ENCODE measurements around the gene MCTP1. TPM values are rescaled to one million over a fixed set of nuclear protein-coding genes. Genes with fewer than 3 reads are reported as not detected.

Gene MCTP1
- total RNA-seq, 1 experiment from 2014 or later, result 2.5 TPM

GRCh38 chr5:95111141-95111540 is 173.8 kb downstream of the MCTP1 start:
- H3K4me1 ChIP-seq (ENCODE audit: insufficient read depth, low read length), result peaks cover 6% of the 10 kb centered on the region; the same call in 1 of the 2 replicates
- H3K27me3 ChIP-seq (ENCODE audit: insufficient read depth, low read length), result no peaks in the 10 kb centered on the region
- H3K23ac ChIP-seq (ENCODE audit: insufficient read length, low read depth, low read length), result no peak overlapping the region
- H3K79me1 ChIP-seq (ENCODE audit: insufficient read depth, low read depth, low read length, poor library complexity, severe bottlenecking), result no peaks in the 10 kb centered on the region
- no peak overlapping the region for H2BK15ac ChIP-seq (ENCODE audit: low read depth, low read length)
- no peak overlapping the region for H3K14ac ChIP-seq (ENCODE audit: insufficient read depth, low read length)
- no peak overlapping the region for H2AFZ ChIP-seq (ENCODE audit: low read length)
- no peaks in the 10 kb centered on the region for H3K23me2 ChIP-seq (ENCODE audit: insufficient read length, low read depth, low read length, poor library complexity, severe bottlenecking)
- H4K91ac ChIP-seq (ENCODE audit: insufficient read length, low read depth, low read length), result no peak overlapping the region
- TF ChIP-seq CTCF (conservative IDR thresholded peaks at IDR 0.05), result no peak
- no peaks in the 10 kb centered on the region for H4K20me1 ChIP-seq (ENCODE audit: control insufficient read depth, insufficient read depth, insufficient read length)
- no peak for DNase-seq
- H3K9me3 ChIP-seq (ENCODE audit: control insufficient read depth, low read depth, low read length), result no peaks in the 10 kb centered on the region
- no peak overlapping the region for H3T11ph ChIP-seq (ENCODE audit: low read length)
- H2BK12ac ChIP-seq (ENCODE audit: insufficient read length, low read depth, low read length), result no peak overlapping the region
- no peak overlapping the region for H3K27ac ChIP-seq (ENCODE audit: insufficient read length, low read depth, low read length)
- no peak overlapping the region for H3K4me2 ChIP-seq (ENCODE audit: insufficient read depth, insufficient read length, low read length)
- no peak overlapping the region for H2BK120ac ChIP-seq (ENCODE audit: low read depth, low read length, poor library complexity, severe bottlenecking)
- Mint-ChIP-seq H3K9me3 (peaks cover 0 to 3% of the 10 kb centered on the region in 2 experiments; a peak in 2 of 5 replicates), H3K27me3 (ENCODE audit: low read depth) (no peaks in the 10 kb centered on the region), H3K4me3 (no peak overlapping the region), H3K27ac (no peak overlapping the region), H3K36me3 (ENCODE audit: insufficient read depth in 1 of 3, low read depth in 3 of 3) (no peaks in the 10 kb centered on the region; a peak in 1 of 7 replicates), H3K4me1 (peaks cover 9 to 10% of the 10 kb centered on the region in 2 experiments)
- no peak overlapping the region for H3K56ac ChIP-seq (ENCODE audit: insufficient read length, low read depth, low read length)
- no peak overlapping the region for H3K18ac ChIP-seq (ENCODE audit: insufficient read length, low read depth, low read length)
- no peak overlapping the region for H4K8ac ChIP-seq (replicated peaks; ENCODE audit: insufficient read length, low read depth, low read length)
- no peak overlapping the region for H2BK5ac ChIP-seq (ENCODE audit: insufficient read length, low read length)
- H2AK5ac ChIP-seq (ENCODE audit: insufficient read length, low read length), result no peak overlapping the region
- no peak overlapping the region for H2BK20ac ChIP-seq (ENCODE audit: low read depth, low read length, poor library complexity, severe bottlenecking)
- H4K5ac ChIP-seq (ENCODE audit: insufficient read length, low read depth, low read length), result no peak overlapping the region
- H3K9ac ChIP-seq (ENCODE audit: extremely low read depth, insufficient read length, low read length), result no peak overlapping the region
- no peaks in the 10 kb centered on the region for H3K79me2 ChIP-seq (ENCODE audit: insufficient read depth, low read length)
- H3K4ac ChIP-seq (ENCODE audit: low read depth, low read length), result no peak overlapping the region

Data from H9 (cell line).